Astrocyte (in vitro differentiated cells and primary cell): ENCODE measurements around the gene GOLIM4. TPM values are rescaled to one million over a fixed set of nuclear protein-coding genes. Genes with fewer than 3 reads are reported as not detected.

Experiments used
- DNase-seq: peaks from one replicate; pipeline ENCODE4 v3.0.0-alpha.2; 2010; ENCODE audit warnings: low read depth
- FAIRE-seq: peaks from 2 replicates; lab custom pipeline; 2011; peaks lifted over from hg19 to GRCh38; lab: Jason Lieb, UNC
- H2AFZ ChIP-seq: 2 replicates; pipeline ENCODE4 v1.6.0; 2012; ENCODE audit warnings: low read depth, low read length, inconsistent platforms
- H3K27ac ChIP-seq: 2 replicates; pipeline ENCODE4 v1.5.1; 2011; ENCODE audit warnings: low read depth, low read length, inconsistent platforms
- H3K27me3 ChIP-seq: 2 replicates; pipeline ENCODE4 v1.6.0; 2011; ENCODE audit warnings: low read length, inconsistent platforms; ENCODE audit not compliant: insufficient read depth
- H3K36me3 ChIP-seq: 2 replicates; pipeline ENCODE4 v1.5.1; 2011; ENCODE audit warnings: low read length, inconsistent platforms; ENCODE audit not compliant: insufficient read depth
- H3K4me1 ChIP-seq: 2 replicates; pipeline ENCODE4 v1.5.1; 2011; ENCODE audit warnings: low read length, inconsistent platforms; ENCODE audit not compliant: insufficient read depth
- H3K4me2 ChIP-seq: 2 replicates; pipeline ENCODE4 v1.6.0; 2012; ENCODE audit warnings: low read length, inconsistent platforms
- H3K4me3 ChIP-seq: 2 replicates; pipeline ENCODE4 v1.5.1; 2011; ENCODE audit warnings: low read depth, mild to moderate bottlenecking, low read length, inconsistent platforms; ENCODE audit not compliant: insufficient read depth
- H3K79me2 ChIP-seq: 2 replicates; pipeline ENCODE4 v1.6.0; 2012; ENCODE audit warnings: mild to moderate bottlenecking, low read length, inconsistent platforms; ENCODE audit not compliant: insufficient read depth
- H3K9ac ChIP-seq: 2 replicates; pipeline ENCODE4 v1.6.0; 2012; ENCODE audit warnings: mild to moderate bottlenecking, low read length, inconsistent platforms
- H3K9me3 ChIP-seq: 2 replicates; pipeline ENCODE4 v1.5.1; 2012; ENCODE audit warnings: low read depth, mild to moderate bottlenecking, low read length, inconsistent platforms; ENCODE audit not compliant: insufficient read depth
- H4K20me1 ChIP-seq: 2 replicates; pipeline ENCODE4 v1.6.0; 2012; ENCODE audit warnings: low read length, inconsistent platforms; ENCODE audit not compliant: insufficient read depth
- H3K27ac Mint-ChIP-seq: one replicate; pipeline ENCODE4 v1.8.0; 2021; ENCODE audit warnings: mild to moderate bottlenecking, mixed read lengths; ENCODE audit not compliant: unreplicated experiment
- H3K27me3 Mint-ChIP-seq: one replicate; pipeline ENCODE4 v1.8.0; 2021; ENCODE audit warnings: low read depth, mixed read lengths; ENCODE audit not compliant: unreplicated experiment
- H3K36me3 Mint-ChIP-seq: one replicate; pipeline ENCODE4 v1.8.0; 2021; ENCODE audit warnings: low read depth, mixed read lengths; ENCODE audit not compliant: unreplicated experiment
- H3K4me1 Mint-ChIP-seq: one replicate; pipeline ENCODE4 v1.8.0; 2021; ENCODE audit warnings: low read depth, mixed read lengths; ENCODE audit not compliant: unreplicated experiment
- H3K4me3 Mint-ChIP-seq: one replicate; pipeline ENCODE4 v1.8.0; 2021; ENCODE audit warnings: mild to moderate bottlenecking, moderate library complexity, mixed read lengths; ENCODE audit not compliant: unreplicated experiment
- H3K9me3 Mint-ChIP-seq: one replicate; pipeline ENCODE4 v1.8.0; 2021; ENCODE audit warnings: mild to moderate bottlenecking, mixed read lengths; ENCODE audit not compliant: unreplicated experiment
- EZH2 ChIP-seq: IDR thresholded peaks from 2 replicates; pipeline ENCODE4 v1.6.1; 2012; ENCODE audit warnings: mild to moderate bottlenecking, low read length, inconsistent platforms; ENCODE audit not compliant: insufficient read depth
- total RNA-seq: library from RNA; stranded (reverse); gene quantifications from 2 replicates; pipeline ENCODE4 v1.2.1, GENCODE V29; 2021
- TF ChIP-seq, protein P1 (sequence below): IDR thresholded peaks from 2 replicates; pipeline ENCODE4 v1.5.1; 2011; ENCODE audit warnings: low read depth, mild to moderate bottlenecking, inconsistent platforms, low read length, moderate library complexity; ENCODE audit not compliant: insufficient read depth

Gene GOLIM4
- total RNA-seq, 1 donor from 2014 or later, result 51.5 TPM

DNA sequence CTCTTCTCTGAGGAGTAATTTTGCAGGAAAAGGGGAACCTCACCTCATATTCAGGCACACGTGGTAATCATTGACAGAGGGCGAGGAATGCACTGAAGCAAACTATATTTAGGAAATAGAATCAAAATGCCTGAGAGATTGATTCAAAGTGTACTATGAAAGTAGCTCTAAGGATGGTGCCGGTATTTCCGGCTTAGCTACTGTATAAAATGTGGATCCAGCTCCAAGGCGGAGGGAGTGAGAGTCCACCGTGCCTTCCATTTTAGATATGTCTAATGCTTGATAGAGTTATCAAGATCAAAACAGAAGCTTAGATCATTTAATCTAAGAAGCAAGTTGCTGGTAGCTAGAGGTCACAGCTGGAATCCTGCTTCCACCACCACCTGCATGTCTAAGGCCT lies 33.0 kb downstream of the GOLIM4 start:
- Histone ChIP-seq H3K79me2 (peaks cover 97% of the 10 kb centered on the region), H3K27ac (no peak overlapping the region), H3K4me2 (no peak overlapping the region), H3K9me3 (no peaks in the 10 kb centered on the region), H4K20me1 (peaks cover 55% of the 10 kb centered on the region), H3K27me3 (no peaks in the 10 kb centered on the region), H3K36me3 (no peaks in the 10 kb centered on the region), H3K4me3 (no peak overlapping the region), H2AFZ (no peak overlapping the region), H3K4me1 (no peaks in the 10 kb centered on the region), H3K9ac (no peak overlapping the region)
- FAIRE-seq, result no peak
- Mint-ChIP-seq H3K4me3 (peak overlapping the region; percentile 28), H3K9me3 (peaks cover 1% of the 10 kb centered on the region), H3K4me1 (peaks cover 13% of the 10 kb centered on the region), H3K27me3 (no peaks in the 10 kb centered on the region), H3K36me3 (no peaks in the 10 kb centered on the region), H3K27ac (peak overlapping the region; percentile 53)
- TF ChIP-seq, protein P1, sequence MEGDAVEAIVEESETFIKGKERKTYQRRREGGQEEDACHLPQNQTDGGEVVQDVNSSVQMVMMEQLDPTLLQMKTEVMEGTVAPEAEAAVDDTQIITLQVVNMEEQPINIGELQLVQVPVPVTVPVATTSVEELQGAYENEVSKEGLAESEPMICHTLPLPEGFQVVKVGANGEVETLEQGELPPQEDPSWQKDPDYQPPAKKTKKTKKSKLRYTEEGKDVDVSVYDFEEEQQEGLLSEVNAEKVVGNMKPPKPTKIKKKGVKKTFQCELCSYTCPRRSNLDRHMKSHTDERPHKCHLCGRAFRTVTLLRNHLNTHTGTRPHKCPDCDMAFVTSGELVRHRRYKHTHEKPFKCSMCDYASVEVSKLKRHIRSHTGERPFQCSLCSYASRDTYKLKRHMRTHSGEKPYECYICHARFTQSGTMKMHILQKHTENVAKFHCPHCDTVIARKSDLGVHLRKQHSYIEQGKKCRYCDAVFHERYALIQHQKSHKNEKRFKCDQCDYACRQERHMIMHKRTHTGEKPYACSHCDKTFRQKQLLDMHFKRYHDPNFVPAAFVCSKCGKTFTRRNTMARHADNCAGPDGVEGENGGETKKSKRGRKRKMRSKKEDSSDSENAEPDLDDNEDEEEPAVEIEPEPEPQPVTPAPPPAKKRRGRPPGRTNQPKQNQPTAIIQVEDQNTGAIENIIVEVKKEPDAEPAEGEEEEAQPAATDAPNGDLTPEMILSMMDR, result no peak
- TF ChIP-seq EZH2, result no peak
- no peak for DNase-seq

DNA sequence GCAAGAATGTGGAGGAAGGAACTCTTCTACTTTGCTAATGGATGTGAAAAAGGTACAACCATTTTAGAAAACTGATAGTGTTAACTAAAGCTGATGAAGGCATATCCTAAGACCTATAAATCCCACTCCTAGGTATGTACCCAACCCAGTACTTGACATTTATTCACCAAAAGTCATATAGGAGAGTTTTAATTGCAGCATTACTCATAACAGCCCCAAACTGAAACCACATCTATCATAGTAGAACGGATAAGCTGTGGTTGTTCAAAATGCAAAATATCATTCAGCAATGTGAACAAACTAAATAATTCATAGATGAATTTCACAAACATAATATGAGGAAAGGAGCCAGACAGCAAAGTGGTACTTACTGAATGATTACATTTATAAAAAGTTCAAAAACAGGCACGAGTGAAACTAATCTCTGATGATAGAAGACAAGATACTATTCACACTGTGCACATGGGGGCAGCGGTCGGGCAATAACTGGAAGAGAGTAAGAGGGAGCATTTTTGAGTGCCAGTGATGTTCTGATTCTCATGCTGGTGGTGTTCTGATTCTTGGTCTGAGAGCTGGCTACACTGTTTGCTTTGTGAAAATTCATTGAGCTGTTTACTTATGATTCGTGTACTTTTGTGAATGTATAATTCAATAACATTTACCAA lies 34.3 kb downstream of the GOLIM4 start:
- peaks cover 97% of the 10 kb centered on the region for H3K79me2 ChIP-seq
- Mint-ChIP-seq H3K4me3 (no peak overlapping the region), H3K36me3 (no peaks in the 10 kb centered on the region), H3K9me3 (peaks cover 5% of the 10 kb centered on the region), H3K27me3 (no peaks in the 10 kb centered on the region), H3K4me1 (peaks cover 13% of the 10 kb centered on the region), H3K27ac (no peak overlapping the region)
- no peak overlapping the region for H3K4me2 ChIP-seq
- FAIRE-seq (no peak), DNase-seq (no peak)
- H3K9ac ChIP-seq, result no peak overlapping the region
- no peak overlapping the region for H3K4me3 ChIP-seq
- H3K4me1 ChIP-seq, result no peaks in the 10 kb centered on the region
- peaks cover 59% of the 10 kb centered on the region for H4K20me1 ChIP-seq
- H3K9me3 ChIP-seq, result no peaks in the 10 kb centered on the region
- H2AFZ ChIP-seq, result no peak overlapping the region
- H3K27ac ChIP-seq, result no peak overlapping the region
- no peaks in the 10 kb centered on the region for H3K27me3 ChIP-seq
- TF ChIP-seq, protein P1, result no peak
- no peaks in the 10 kb centered on the region for H3K36me3 ChIP-seq

DNA sequence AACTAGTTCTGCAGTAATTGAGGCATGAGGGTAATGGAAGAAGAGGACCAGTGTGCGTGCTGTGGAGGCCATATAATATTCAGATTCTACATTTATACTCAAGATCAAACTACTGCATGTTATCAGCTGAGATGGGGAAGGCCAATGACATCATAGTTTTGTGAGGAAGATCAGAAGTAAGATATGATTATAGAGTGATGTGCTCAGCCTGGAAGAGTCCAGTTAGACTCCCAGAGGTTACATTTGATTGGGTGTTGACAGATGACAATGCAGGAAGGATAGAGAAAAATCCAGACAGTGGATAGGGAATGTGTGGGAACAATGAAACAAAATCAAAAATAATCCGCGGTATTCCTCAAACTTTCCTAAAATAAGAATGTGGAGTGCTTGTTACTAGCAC lies 35.4 kb downstream of the GOLIM4 start:
- H2AFZ ChIP-seq, result no peak overlapping the region
- peaks cover 53% of the 10 kb centered on the region for H4K20me1 ChIP-seq
- no peak overlapping the region for H3K4me2 ChIP-seq
- peaks cover 96% of the 10 kb centered on the region for H3K79me2 ChIP-seq
- no peak overlapping the region for H3K9ac ChIP-seq
- H3K4me3 Mint-ChIP-seq, result no peak overlapping the region
- no peaks in the 10 kb centered on the region for H3K27me3 Mint-ChIP-seq
- no peak overlapping the region for H3K27ac ChIP-seq
- H3K9me3 ChIP-seq, result no peaks in the 10 kb centered on the region
- DNase-seq, result no peak
- H3K4me3 ChIP-seq, result no peak overlapping the region
- peaks cover 13% of the 10 kb centered on the region for H3K4me1 Mint-ChIP-seq
- H3K9me3 Mint-ChIP-seq, result peaks cover 6% of the 10 kb centered on the region
- no peak for TF ChIP-seq EZH2
- TF ChIP-seq, protein P1, result no peak
- H3K36me3 ChIP-seq, result no peaks in the 10 kb centered on the region
- no peaks in the 10 kb centered on the region for H3K27me3 ChIP-seq
- no peak overlapping the region for H3K27ac Mint-ChIP-seq
- H3K4me1 ChIP-seq, result no peaks in the 10 kb centered on the region
- H3K36me3 Mint-ChIP-seq, result peaks cover 6% of the 10 kb centered on the region
- no peak for FAIRE-seq
